Endothelial cell of umbilical vein (primary cell): ENCODE results near the gene KRTAP5-1. TPM values are rescaled to one million over a fixed set of nuclear protein-coding genes. Genes with fewer than 3 reads are reported as not detected.

Experiments
- BruUV-seq: library from RNA; stranded (reverse); fragments of 400-500 nt; replicated peaks from 2 replicates; lab custom pipeline; 2021; lab: Mats Ljungman, UMichigan
- CTCF ChIA-PET: fragments of 300-600, 350-600 bp; sonication (Branson Sonifier 250); formaldehyde crosslinking; loops from one replicate; lab custom pipeline; 2021; ENCODE audit warnings: antibody characterized with exemption, inconsistent platforms; lab: Charles Lee
- POLR2A ChIA-PET: fragments of 300-600, 350-600 bp; sonication (Branson Sonifier 250); formaldehyde crosslinking; loops from one replicate; lab custom pipeline; 2021; ENCODE audit warnings: antibody characterized with exemption, inconsistent platforms; lab: Charles Lee
- DNase-seq: peaks from one replicate; pipeline ENCODE4 v3.0.0-alpha.2; 2011; ENCODE audit warnings: low read depth, low spot score
- FAIRE-seq: peaks from 2 replicates; lab custom pipeline; 2011; peaks lifted over from hg19 to GRCh38; lab: Jason Lieb, UNC
- H2AFZ ChIP-seq: 2 replicates; pipeline ENCODE4 v1.6.0; 2012; ENCODE audit warnings: low read depth, low read length, control low read depth, inconsistent platforms
- H3K27ac ChIP-seq: 2 replicates; pipeline ENCODE4 v1.5.1; 2011; ENCODE audit warnings: low read depth, mild to moderate bottlenecking, control low read depth, low read length, moderate library complexity; ENCODE audit not compliant: insufficient read depth
- H3K27me3 ChIP-seq, 2 experiments: 2 replicates each; pipeline versions ENCODE4 v1.6.0 to v1.6.1; 2011; ENCODE audit warnings: low read length in 2 of 2, mixed read lengths in 1 of 2; ENCODE audit not compliant: control insufficient read depth in 2 of 2, insufficient read depth in 2 of 2
- H3K36me3 ChIP-seq, 2 experiments: 2 replicates in 1 of 2; 3 replicates in 1 of 2; pipeline ENCODE4 v1.5.1; 2011; ENCODE audit warnings: low read length in 2 of 2, mild to moderate bottlenecking in 1 of 2, moderate library complexity in 1 of 2; ENCODE audit not compliant: control insufficient read depth in 2 of 2, insufficient read depth in 2 of 2; ENCODE audit errors: extremely low read depth in 1 of 2
- H3K4me1 ChIP-seq: 3 replicates; pipeline ENCODE4 v1.5.1; 2011; ENCODE audit warnings: mild to moderate bottlenecking, low read length; ENCODE audit not compliant: control insufficient read depth, insufficient read depth; ENCODE audit errors: extremely low read depth
- H3K4me2 ChIP-seq: 2 replicates; pipeline ENCODE4 v1.6.1; 2011; ENCODE audit warnings: low read length, control low read depth, mixed read lengths; ENCODE audit not compliant: insufficient read depth
- H3K4me3 ChIP-seq, 3 experiments: fragments of 200-600 bp in 1 of 3; sonication (generic), shearing (Covaris generic) in 1 of 3; replicated peaks in 1 of 3; 2 replicates each; pipeline ENCODE4 v1.5.1; 2011 to 2016; ENCODE audit warnings: control low read depth in 3 of 3, low read length in 3 of 3, mild to moderate bottlenecking in 2 of 3, inconsistent platforms in 1 of 3, low read depth in 1 of 3, moderate library complexity in 1 of 3; ENCODE audit not compliant: insufficient read depth in 1 of 3
- H3K79me2 ChIP-seq: 2 replicates; pipeline ENCODE4 v1.6.0; 2012; ENCODE audit warnings: low read length, inconsistent platforms; ENCODE audit not compliant: control insufficient read depth, insufficient read depth
- H3K9ac ChIP-seq: replicated peaks from 2 replicates; pipeline ENCODE3; 2011; ENCODE audit warnings: low read length, control low read depth; ENCODE audit not compliant: insufficient read depth; ENCODE audit errors: extremely low read depth
- H3K9me1 ChIP-seq: replicated peaks from 3 replicates; pipeline ENCODE4 v1.6.0; 2011; ENCODE audit warnings: mild to moderate bottlenecking, low read length; ENCODE audit not compliant: control insufficient read depth, insufficient read depth; ENCODE audit errors: extremely low read depth
- H3K9me3 ChIP-seq: replicated peaks from 2 replicates; pipeline ENCODE4 v1.5.1; 2012; ENCODE audit warnings: low read length, inconsistent platforms; ENCODE audit not compliant: control insufficient read depth, insufficient read depth
- H4K20me1 ChIP-seq: replicated peaks from 2 replicates; pipeline ENCODE3; 2011; ENCODE audit warnings: mild to moderate bottlenecking, low read length; ENCODE audit not compliant: control insufficient read depth, insufficient read depth; ENCODE audit errors: extremely low read depth
- CTCF ChIP-seq, 2 donors: IDR thresholded peaks; 1 replicate in 1 of 2; 2 replicates in 1 of 2; pipeline ENCODE4 v1.5.1; 2011; ENCODE audit warnings: low read length in 2 of 2, mild to moderate bottlenecking in 2 of 2, moderate library complexity in 2 of 2, control low read depth in 1 of 2, inconsistent platforms in 1 of 2, low read depth in 1 of 2; ENCODE audit not compliant: insufficient read depth in 1 of 2; ENCODE audit errors: extremely low read depth in 1 of 2
- EZH2 ChIP-seq: IDR thresholded peaks from 2 replicates; pipeline ENCODE4 v1.6.1; 2012; ENCODE audit warnings: borderline replicate concordance, low read depth, mild to moderate bottlenecking, moderate library complexity, low read length, inconsistent platforms; ENCODE audit not compliant: severe bottlenecking
- FOS ChIP-seq: IDR thresholded peaks from 2 replicates; pipeline ENCODE4 v1.6.1; 2011; ENCODE audit warnings: mild to moderate bottlenecking, low read length, moderate library complexity, borderline replicate concordance; ENCODE audit not compliant: insufficient read depth
- JUN ChIP-seq: IDR thresholded peaks from 2 replicates; pipeline ENCODE4 v1.6.1; 2011; ENCODE audit warnings: borderline replicate concordance, low read depth; ENCODE audit not compliant: insufficient read length, insufficient read depth
- MAX ChIP-seq: IDR thresholded peaks from 2 replicates; pipeline ENCODE4 v1.6.1; 2011; ENCODE audit not compliant: insufficient read depth, insufficient read length
- MYC ChIP-seq: IDR thresholded peaks from one replicate; pipeline ENCODE4 v1.6.1; 2011; ENCODE audit warnings: mild to moderate bottlenecking, low read depth, low read length
- POLR2A ChIP-seq: IDR thresholded peaks from 2 replicates; pipeline ENCODE4 v1.6.1; 2012; ENCODE audit warnings: low read depth, mild to moderate bottlenecking, control low read depth, low read length
- POLR2AphosphoS5 ChIP-seq: IDR thresholded peaks from 2 replicates; pipeline ENCODE4 v1.6.1; 2012; ENCODE audit warnings: low read depth, mild to moderate bottlenecking, control low read depth, low read length, moderate library complexity; ENCODE audit not compliant: insufficient read depth
- dilution Hi-C: fragments of 300-500 bp; cut with MboI; formaldehyde crosslinking; loops from one replicate; pipeline ENCODE4 v1.15.0; 2019; ENCODE audit warnings: low sequenced_read_pairs; ENCODE audit not compliant: extremely low pct_ligation_motif_present
- intact Hi-C: fragments of 100-400 bp; cut with micrococcal nuclease; formaldehyde crosslinking; loops from one replicate; pipeline ENCODE4 v1.10.0; 2022
- polyA plus RNA-seq, 4 experiments: library from polyadenylated mRNA; depleted of rRNA in 3 of 4; stranded (reverse) in 3 of 4; unstranded in 1 of 4; fragments of >200 nt; gene quantifications; 2 replicates each; pipeline versions ENCODE4 v1.2.1 to v1.2.3, GENCODE V29; 2011 to 2012; ENCODE audit warnings: missing spikeins in 1 of 4
- total RNA-seq: library from RNA; stranded (reverse); gene quantifications from 2 replicates; pipeline ENCODE4 v1.2.3, GENCODE V29; 2021

Gene KRTAP5-1
- total and polyA plus RNA-seq, 2 donors (not counting 3 experiments of a cell fraction or from before 2014, with no cell fraction given) = not detected

GRCh38 chr11:1600626-1601025, 15.5 kb upstream of the KRTAP5-1 start:
- no peak overlapping the region for H3K9ac ChIP-seq
- DNase-seq (no peak), FAIRE-seq (no peak)
- no peak overlapping the region for H3K4me2 ChIP-seq
- BruUV-seq = no TSS peak
- H3K4me1 ChIP-seq = no peaks in the 10 kb centered on the region
- H3K9me3 ChIP-seq = no peaks in the 10 kb centered on the region
- H2AFZ ChIP-seq = no peak overlapping the region
- H3K79me2 ChIP-seq = no peaks in the 10 kb centered on the region
- intact Hi-C loops = loop anchor here (1.0 kb wide), 1 partner anchor 19 kb away; no protein-coding TSS in a partner anchor
- H3K4me3 ChIP-seq = no peak overlapping the region
- no peaks in the 10 kb centered on the region for H3K36me3 ChIP-seq
- peaks cover 0 to 5% of the 10 kb centered on the region in 2 experiments for H3K27me3 ChIP-seq
- TF ChIP-seq FOS (no peak), POLR2A (no peak), CTCF (IDR thresholded peaks at IDR 0.05; ENCODE audit: extremely low read depth in 1 of 2, insufficient read depth in 1 of 2, low read depth in 1 of 2, low read length in 2 of 2) (no peak), MYC (no peak), JUN (no peak), POLR2AphosphoS5 (no peak), EZH2 (no peak), MAX (no peak)
- ChIA-PET POLR2A (no interaction called here), CTCF (no interaction called here)
- no peaks in the 10 kb centered on the region for H4K20me1 ChIP-seq
- H3K9me1 ChIP-seq = no peaks in the 10 kb centered on the region
- dilution Hi-C loops = no loop called here
- no peak overlapping the region for H3K27ac ChIP-seq
